Stimulated activated CD4-positive, alpha-beta T cell treated with anti-CD3 and anti-CD28 coated beads, Interleukin-12 subunit alpha, Interleukin-12 subunit beta, amount 100 ng/mL, for 48 hours (primary cell): ENCODE measurements around the gene SMC1B.
"Not testable (repeated sequence)": the region's sequence is repeated elsewhere in the genome, so short reads cannot be mapped to it uniquely, and the experiment has no call there.

Experiments
- DNase-seq, 3 donors: peaks; one replicate each; pipeline ENCODE4 v3.0.0-alpha.2; 2020; ENCODE audit warnings: low read depth in 2 of 3, low spot score in 1 of 3

SMC1B gene

DNA sequence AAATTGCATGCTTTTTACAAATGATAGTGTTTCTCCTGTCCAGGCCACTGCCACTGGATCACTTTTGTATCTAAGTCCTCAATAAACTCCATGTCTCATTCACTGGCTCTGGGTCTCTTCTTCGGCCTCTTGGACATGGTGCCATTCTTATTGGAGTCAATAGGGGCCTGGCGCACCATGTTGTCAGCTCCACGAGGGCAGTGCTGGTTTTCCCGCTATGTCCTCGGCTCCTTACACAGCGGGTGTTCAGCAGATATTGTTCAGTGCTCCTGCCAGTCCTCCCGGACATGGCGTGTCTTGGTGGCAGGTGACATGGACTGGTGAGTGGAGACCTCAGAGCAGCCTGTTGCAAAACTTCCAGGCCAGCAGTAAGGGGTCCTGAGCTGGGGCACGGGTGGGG, 107.3 kb downstream of the SMC1B start:
- no peak for DNase-seq

GRCh38 chr22:45305456-45306075, 107.8 kb downstream of the SMC1B start:
- no peak for DNase-seq

DNA sequence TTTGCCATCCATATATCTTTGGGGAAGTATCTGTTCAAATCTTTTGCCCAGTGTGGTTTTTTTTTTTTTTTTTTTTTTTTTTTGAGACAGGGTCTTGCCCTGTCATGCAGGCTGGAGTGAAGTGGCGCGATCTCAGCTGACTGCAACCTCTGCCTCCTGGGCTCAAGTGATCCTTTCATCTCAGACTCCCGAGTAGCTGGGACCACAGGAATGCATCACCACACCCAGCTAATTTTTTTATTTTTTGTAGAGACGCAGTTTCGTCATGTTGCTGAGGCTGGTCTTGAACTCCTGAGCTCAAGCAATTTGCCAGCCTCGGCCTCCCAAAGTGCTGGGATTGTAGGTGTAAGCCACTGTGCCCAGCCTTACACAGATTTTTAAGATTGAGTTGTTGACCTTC, 108.4 kb downstream of the SMC1B start:
- no peak for DNase-seq

DNA sequence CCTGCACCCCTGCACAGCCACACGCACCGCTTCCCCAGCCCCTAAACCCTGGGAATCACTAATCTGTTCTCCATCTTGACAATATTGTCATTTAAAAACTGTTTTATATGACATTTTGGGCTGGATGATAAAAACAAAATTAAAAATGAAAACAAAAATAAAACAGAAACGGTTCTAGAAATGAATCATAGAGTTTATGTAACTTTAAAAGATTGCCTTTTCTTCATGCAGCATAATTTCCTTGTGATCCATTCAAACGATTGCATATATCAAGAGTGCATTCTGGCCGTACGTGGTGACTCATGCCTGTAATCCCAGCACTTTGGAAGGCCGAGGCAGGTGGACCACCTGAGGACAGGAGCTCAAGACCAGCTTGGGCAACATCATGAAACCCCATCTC, 110.2 kb downstream of the SMC1B start:
- DNase-seq: no peak

GRCh38 chr22:45302751-45303150, 110.6 kb downstream of the SMC1B start:
- no peak for DNase-seq

DNA sequence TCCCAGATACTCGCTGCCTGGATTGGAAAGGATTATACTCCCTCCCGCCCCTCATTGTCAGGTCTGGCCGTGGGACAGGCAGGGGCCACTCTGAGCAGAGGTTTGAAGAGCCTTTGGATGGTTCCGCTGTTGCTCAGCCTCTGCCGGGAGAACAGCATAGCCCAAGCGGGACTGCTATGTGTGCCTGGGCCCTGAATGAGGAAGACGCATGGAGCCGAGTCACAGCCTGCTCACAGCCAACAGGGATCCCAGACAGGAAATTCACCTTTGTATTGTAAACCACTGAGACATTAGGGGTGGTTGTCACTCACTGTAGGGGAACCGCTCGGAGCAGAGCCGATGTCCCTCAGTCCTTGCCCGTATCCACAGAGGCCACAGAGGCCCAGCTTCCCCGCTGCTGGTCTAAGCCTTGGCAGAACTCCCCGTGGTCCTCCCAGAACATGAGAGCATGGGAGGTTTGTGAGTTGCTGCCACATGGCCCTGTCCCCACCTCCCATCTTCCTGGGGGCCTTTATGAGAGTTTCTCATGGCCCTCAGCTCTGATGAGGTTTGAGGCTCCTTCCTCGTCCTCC, 114.4 kb downstream of the SMC1B start:
- no peak for DNase-seq

- DNase-seq: no peak
These were observed 116.6 kb downstream of the SMC1B start for GRCh38 chr22:45296628-45297297.

GRCh38 chr22:45295492-45295891, 117.9 kb downstream of the SMC1B start:
- no peak for DNase-seq

DNA sequence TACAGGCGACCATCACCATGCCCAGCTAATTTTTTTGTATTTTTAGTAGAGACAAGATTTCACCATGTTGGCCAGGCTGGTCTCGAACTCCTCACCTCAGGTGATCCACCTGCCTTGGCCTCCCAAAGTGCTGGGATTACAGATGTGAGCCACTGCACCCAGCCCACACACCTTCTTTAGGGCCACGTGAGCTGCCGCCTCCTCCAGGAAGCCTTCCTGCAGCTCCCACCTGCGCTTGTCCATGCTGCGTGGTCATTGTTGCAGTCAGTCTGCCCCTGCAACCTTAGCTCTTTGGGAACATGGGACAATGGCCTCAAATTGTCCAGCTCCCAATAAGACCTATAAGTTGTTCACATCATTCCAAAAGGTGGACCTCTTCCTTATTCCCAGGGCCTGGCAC, 118.4 kb downstream of the SMC1B start:
- not testable (repeated sequence) for DNase-seq
